Measurements from ENCODE around the gene AMBRA1. TPM values are rescaled to one million over a fixed set of nuclear protein-coding genes. Genes with fewer than 3 reads are reported as not detected.
"Not testable (repeated sequence)": the region's sequence is repeated elsewhere in the genome, so short reads cannot be mapped to it uniquely, and the experiment has no call there.

The AMBRA1 gene
- total RNA-seq, 1 donor from 2014 or later = 33.9 TPM

GRCh38 chr11:46594785-46595184 lies 962 bp upstream of the AMBRA1 start:
- no peaks in the 10 kb centered on the region for H3K36me3 ChIP-seq
- H3K27ac ChIP-seq = peak overlapping the region; percentile 85
- intact Hi-C loops (cut with DNase I) = no loop called here
- H3K4me1 ChIP-seq = peaks cover 29% of the 10 kb centered on the region
- no peak for TF ChIP-seq CTCF (IDR thresholded peaks at IDR 0.05)
- ATAC-seq = no peak
- no peaks in the 10 kb centered on the region for H3K27me3 ChIP-seq
- H3K4me3 ChIP-seq = no peak overlapping the region
- DNase-seq = no peak
- H3K9me3 ChIP-seq = no peaks in the 10 kb centered on the region

- Histone ChIP-seq H3K4me3 (peak overlapping the region; percentile 97), H3K27me3 (no peaks in the 10 kb centered on the region), H3K9me3 (no peaks in the 10 kb centered on the region), H3K4me1 (peaks cover 33% of the 10 kb centered on the region), H3K36me3 (no peaks in the 10 kb centered on the region), H3K27ac (peak overlapping the region; percentile 85)
- ATAC-seq (no peak), DNase-seq (no peak)
- TF ChIP-seq CTCF (IDR thresholded peaks at IDR 0.05) = no peak
- intact Hi-C loops (cut with DNase I) = no loop called here
Observed at GRCh38 chr11:46594374-46594700, 514 bp upstream of the AMBRA1 start.

- no peak for TF ChIP-seq CTCF (IDR thresholded peaks at IDR 0.05)
- DNase-seq (no peak), ATAC-seq (no peak)
- peak overlapping the region; percentile 49 for H3K27ac ChIP-seq
- no peaks in the 10 kb centered on the region for H3K36me3 ChIP-seq
- no peaks in the 10 kb centered on the region for H3K9me3 ChIP-seq
- no peaks in the 10 kb centered on the region for H3K27me3 ChIP-seq
- peaks cover 33% of the 10 kb centered on the region for H3K4me1 ChIP-seq
- intact Hi-C loops (cut with DNase I) = no loop called here
- peak overlapping the region; percentile 28 for H3K4me3 ChIP-seq
Observed at GRCh38 chr11:46590740-46591605, 2.9 kb downstream of the AMBRA1 start.

GRCh38 chr11:46588915-46589314 lies 4.9 kb downstream of the AMBRA1 start:
- no peak overlapping the region for H3K4me3 ChIP-seq
- no peak for DNase-seq
- H3K27ac ChIP-seq = no peak overlapping the region
- no peaks in the 10 kb centered on the region for H3K36me3 ChIP-seq
- no peak for ATAC-seq
- peaks cover 33% of the 10 kb centered on the region for H3K4me1 ChIP-seq
- H3K9me3 ChIP-seq = no peaks in the 10 kb centered on the region
- H3K27me3 ChIP-seq = no peaks in the 10 kb centered on the region
- no peak for TF ChIP-seq CTCF (IDR thresholded peaks at IDR 0.05)
- intact Hi-C loops (cut with DNase I) = no loop called here

GRCh38 chr11:46588131-46588530 lies 5.7 kb downstream of the AMBRA1 start:
- Histone ChIP-seq H3K4me3 (no peak overlapping the region), H3K9me3 (no peaks in the 10 kb centered on the region), H3K27me3 (no peaks in the 10 kb centered on the region), H3K36me3 (no peaks in the 10 kb centered on the region), H3K27ac (no peak overlapping the region), H3K4me1 (peaks cover 33% of the 10 kb centered on the region)
- intact Hi-C loops (cut with DNase I) = no loop called here
- no peak for TF ChIP-seq CTCF (IDR thresholded peaks at IDR 0.05)
- no peak for DNase-seq
- no peak for ATAC-seq

- H3K4me3 ChIP-seq; ATAC-seq; H3K36me3 ChIP-seq; H3K27me3 ChIP-seq; DNase-seq; H3K9me3 ChIP-seq; H3K4me1 ChIP-seq; intact Hi-C loops (cut with DNase I); H3K27ac ChIP-seq: not testable (repeated sequence)
Observed at GRCh38 chr11:46583513-46583912, 10.3 kb downstream of the AMBRA1 start.

Data from upper lobe of right lung (tissue), 1 donor.